SK-N-MC (cell line): Measurements from ENCODE around the gene ZCCHC24.

ENCODE experiments used
- EZH2 ChIP-seq: fragments of 200-600 bp; sonication (generic); IDR thresholded peaks from one replicate; pipeline ENCODE4 v1.6.1; 2017; ENCODE audit warnings: antibody characterized with exemption
- POLR2AphosphoS5 ChIP-seq: IDR thresholded peaks from 2 replicates; pipeline ENCODE4 v1.6.1; 2012; ENCODE audit warnings: mild to moderate bottlenecking, low read depth, low read length, borderline replicate concordance

DNA sequence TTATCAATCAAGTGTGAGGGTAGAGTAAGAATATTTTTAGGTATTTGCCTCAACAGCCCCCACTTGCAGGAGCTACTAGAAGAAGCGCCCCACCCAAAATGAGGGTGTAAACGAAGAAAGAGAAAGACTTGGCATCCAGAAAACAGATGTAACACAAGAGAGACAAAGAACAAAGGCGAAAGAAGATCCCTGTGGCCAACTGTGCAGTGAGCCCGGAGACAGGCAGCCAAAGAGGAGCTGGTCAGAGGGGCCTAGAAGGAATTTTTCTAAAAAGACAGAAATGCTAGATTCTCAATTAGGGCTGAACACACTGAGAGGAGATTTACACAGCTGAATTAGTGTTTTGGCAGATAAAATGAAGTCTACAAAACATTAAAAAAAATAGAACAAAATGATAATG, 37.3 kb upstream of the ZCCHC24 start:
- no peak for TF ChIP-seq EZH2
- TF ChIP-seq POLR2AphosphoS5: no peak
